GM19395 (cell line): Measurements from ENCODE around the gene CHRM1.
"Not testable (repeated sequence)": the region's sequence is repeated elsewhere in the genome, so short reads cannot be mapped to it uniquely, and the experiment has no call there.

ENCODE experiments used
- ATAC-seq: cut with Tn5 transposase; IDR thresholded peaks from one replicate; pipeline ENCODE4 v1.9.1; 2021; ENCODE audit warnings: mild to moderate bottlenecking, moderate library complexity; ENCODE audit not compliant: unreplicated experiment

The CHRM1 gene, protein sequence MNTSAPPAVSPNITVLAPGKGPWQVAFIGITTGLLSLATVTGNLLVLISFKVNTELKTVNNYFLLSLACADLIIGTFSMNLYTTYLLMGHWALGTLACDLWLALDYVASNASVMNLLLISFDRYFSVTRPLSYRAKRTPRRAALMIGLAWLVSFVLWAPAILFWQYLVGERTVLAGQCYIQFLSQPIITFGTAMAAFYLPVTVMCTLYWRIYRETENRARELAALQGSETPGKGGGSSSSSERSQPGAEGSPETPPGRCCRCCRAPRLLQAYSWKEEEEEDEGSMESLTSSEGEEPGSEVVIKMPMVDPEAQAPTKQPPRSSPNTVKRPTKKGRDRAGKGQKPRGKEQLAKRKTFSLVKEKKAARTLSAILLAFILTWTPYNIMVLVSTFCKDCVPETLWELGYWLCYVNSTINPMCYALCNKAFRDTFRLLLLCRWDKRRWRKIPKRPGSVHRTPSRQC

DNA sequence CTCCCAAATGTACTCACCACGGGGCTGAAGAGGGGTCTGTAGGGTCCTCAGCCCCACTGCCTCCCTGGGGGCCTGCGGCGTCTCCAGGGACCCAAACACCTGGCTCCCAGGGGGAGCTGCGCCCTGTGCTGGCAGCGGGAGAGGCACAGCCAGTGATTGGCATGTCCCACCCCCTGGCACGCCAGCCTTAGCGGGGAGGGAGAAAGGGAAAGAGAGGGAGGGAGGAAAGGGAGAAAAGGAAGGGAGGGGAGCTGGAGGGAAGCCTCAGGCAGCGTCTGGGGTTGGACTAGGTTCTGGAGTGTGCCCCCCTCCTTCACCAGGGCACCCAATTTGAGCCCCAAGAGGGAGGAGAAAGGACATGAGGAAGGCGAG, at the start of gene CHRM1:
Gene CHRM1, minus strand, starts transcription at position 163 of the 372 bp plus-strand sequence. CDS start 10,263 bp downstream, outside the sequence.
- ATAC-seq = no peak

DNA sequence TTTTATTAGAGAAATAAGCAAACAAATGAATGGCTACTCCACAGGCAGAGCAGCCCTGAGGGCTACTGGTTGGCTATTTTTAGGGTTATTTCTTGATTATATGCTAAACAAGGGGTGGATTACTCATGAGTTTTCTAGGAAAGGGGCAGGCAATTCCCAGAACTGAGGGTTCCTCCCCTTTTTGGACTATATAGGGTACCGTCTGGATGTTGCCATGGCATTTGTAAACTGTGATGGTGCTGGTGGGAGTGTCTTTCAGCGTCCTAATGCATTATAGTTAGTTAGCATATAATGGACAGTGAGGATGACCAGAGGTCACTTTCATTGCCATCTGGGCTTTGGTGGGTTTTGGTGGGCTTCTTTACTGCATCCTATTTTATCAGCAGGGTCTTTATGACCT, 44.4 kb upstream of the CHRM1 start:
- no peak for ATAC-seq

DNA sequence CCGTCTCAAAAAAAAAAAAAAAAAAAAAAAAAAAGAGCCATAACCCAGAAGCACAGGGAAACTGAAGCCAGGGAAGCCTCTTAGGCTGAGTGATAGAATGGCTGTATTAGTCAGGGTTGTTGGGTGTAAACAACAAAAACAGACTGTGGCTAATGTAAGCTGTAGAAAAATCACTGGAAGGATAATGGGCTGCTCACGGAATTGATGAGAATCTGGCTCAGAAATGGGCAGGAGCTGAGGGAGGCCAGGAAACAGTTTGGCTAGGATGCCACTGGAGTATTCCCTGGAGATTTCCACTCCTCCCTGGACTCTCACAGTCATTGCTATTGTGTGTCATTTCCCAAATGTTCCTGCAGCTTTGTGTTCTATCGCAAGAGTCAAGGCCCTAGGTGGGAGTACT, 41.2 kb upstream of the CHRM1 start:
- no peak for ATAC-seq

DNA sequence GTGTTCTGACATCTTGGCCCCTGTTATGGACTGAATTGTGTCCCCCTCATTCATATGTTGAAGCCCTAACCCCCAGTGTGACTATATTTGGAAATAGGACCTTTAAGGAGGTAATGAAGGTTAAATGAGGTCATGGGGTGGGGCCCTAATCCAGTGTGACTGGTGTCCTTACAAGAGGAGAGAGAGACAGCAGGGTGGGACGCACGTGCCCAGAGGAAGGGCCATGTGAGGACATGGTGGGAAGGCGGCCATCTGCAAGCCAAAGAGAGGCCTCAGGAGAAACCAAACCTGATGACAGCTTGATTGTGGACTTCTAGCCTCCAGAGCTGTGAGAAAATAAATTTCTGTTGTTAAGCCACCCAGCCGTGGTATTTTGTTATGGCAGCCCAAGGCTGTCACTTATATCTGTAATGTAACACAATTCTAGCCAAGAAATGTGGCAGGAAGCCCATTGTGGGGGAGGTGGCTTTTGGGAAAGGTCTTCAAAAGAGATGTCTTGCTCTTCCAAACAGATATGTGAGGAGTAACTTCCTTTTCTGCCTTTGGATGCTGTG, 39.9 kb upstream of the CHRM1 start:
- ATAC-seq = no peak

DNA sequence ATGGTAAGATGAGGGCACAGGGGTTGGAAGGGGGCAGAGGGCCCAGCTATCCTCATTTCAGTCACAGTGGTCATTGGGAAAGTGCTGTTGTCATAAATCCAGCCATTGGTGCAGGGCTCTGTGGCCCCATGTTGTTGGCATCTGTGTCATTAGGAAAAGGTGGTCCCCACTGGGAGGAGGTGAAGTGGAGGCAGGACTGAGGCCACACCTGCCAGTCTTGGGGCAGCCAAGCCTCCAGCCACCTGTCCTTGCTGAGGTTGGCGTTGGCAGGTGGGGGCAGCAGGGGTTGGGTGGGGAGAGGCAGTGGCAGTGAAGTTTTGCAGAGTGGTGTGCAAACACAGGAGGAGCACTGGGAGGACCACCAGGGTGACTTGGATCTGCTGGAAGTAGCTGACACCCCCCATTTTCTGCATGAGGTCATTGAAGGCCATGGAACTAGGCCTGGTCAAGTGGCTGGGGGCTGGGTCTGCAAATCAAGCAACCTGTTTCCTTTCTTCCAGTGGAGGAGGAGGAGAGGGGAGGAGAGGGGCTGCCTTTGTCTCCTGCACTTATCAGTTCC, 38.3 kb upstream of the CHRM1 start:
- no peak for ATAC-seq

DNA sequence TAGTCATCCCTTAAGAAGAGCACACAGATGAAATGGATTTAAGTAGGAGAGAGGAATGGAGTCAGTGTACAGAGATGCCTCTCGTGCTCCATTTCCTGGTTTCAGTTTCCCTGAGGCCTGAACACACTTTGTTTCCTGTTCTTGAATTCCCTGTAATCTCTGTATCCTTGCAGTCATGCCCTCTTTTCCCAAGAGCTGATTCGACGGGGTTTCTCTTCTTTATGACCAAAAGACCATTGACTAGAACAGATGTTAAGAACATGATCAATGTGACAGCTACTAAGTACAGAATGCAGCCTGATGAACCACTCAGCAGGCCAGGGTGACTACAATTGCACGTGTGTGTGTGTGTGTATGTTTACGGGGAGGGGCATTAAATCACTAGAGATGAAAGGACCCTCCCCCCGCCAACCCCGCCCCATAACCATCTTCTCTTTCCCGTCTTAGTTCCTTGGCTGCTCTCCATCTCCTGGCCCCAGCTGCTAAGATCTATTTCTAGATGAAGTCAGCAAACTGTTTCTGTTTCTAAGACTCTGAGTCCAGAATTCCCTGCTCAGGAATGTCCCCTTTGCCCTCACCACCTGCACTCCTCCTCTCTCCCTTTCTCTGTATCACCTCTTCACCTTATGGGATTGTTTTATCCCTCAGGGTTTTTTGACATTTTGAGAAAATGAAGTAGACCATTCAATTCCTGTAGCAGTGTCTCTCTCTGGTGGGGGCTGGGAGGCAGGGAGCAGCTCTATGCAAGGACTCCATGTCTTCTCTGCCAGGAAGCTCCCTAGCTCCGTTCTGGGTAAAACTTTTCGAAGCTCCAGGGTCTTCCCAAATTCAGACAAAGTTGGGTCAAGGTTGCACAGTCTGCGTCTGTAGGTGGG, 37.6 kb upstream of the CHRM1 start:
- no peak for ATAC-seq

DNA sequence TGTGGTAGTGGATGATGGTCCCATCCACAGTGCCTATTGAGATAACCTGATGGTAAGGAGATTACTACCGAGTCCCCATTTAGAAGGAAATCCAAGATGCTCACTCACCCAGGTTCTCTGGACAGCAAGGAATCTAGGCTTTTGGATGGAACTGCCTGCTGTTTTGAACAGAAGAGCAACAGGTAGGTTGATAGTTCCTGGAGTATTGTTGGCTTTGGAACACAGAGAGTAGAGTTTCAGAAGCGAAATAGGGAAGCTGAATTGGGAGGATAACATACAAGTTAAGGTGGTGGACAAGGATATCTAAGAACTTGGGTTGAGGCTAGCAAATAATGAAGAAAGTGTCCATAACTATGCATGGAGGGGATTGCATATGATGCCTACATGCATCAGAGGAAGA, 36.0 kb upstream of the CHRM1 start:
- ATAC-seq = no peak

DNA sequence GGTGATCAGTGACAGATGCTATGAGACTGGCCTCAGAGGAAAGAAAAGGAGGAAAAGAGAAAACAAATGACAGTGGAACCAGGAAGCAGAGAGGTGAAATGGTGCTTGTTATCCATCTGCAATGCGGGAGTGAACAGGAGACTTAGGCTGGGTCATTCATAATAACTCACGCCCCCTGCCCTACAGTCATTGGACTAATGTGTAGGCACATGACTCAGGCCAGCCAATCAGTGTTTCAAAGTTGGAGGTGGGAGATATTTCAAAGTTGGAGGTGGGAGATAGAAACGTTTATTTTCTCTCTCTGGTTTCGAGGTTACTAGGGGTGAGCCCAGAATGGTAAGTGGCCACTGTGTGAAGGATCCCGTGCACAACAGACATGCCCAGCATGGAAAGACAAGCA, 33.3 kb upstream of the CHRM1 start:
- ATAC-seq = no peak

DNA sequence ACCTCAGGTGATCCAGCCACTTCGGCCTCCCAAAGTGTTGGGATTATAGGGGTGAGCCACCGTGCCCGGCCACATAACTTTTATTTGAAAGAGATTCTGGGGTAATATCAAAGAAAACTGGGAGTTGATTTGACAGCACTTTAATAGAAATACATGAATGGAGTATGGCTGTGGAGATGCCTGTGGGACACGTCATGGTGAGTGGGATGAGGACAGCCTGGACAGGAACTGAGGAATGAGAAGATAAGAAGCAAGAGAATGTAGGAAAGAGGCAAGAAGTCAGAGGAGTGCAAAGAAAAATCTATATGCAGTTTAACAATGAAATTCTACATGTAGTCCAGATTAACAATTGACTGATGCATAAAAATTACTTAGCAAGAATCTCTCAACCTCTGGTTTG, 32.6 kb upstream of the CHRM1 start:
- ATAC-seq = no peak

GRCh38 chr11:62948765-62949320, 27.7 kb upstream of the CHRM1 start:
- no peak for ATAC-seq

GRCh38 chr11:62945538-62945937, 24.4 kb upstream of the CHRM1 start:
- not testable (repeated sequence) for ATAC-seq

- ATAC-seq = not testable (repeated sequence)
Observed at GRCh38 chr11:62937528-62937927, 16.4 kb upstream of the CHRM1 start.

- ATAC-seq = no peak
Observed at GRCh38 chr11:62934496-62934785, 13.3 kb upstream of the CHRM1 start.

GRCh38 chr11:62933750-62934495, 12.8 kb upstream of the CHRM1 start:
- no peak for ATAC-seq

DNA sequence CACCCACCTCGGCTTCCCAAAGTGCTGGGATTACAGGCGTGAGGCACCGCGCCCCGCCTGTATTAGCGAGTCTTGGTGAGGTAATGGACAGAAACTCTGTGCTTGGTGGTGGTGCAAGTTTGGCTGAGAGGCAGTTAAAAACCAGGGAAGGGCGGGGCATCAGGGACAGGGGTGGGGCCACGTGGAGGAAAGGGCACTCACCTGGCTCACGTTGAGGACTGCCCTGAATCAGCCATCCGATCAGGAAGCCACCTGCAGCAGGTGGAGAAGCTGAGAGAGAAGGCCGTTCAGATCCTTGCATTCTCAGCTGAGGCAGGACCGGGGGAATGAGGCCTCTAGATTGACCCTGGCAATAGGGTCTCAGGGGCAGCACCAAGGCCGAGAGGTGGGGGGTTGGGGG, 12.1 kb upstream of the CHRM1 start:
- no peak for ATAC-seq

DNA sequence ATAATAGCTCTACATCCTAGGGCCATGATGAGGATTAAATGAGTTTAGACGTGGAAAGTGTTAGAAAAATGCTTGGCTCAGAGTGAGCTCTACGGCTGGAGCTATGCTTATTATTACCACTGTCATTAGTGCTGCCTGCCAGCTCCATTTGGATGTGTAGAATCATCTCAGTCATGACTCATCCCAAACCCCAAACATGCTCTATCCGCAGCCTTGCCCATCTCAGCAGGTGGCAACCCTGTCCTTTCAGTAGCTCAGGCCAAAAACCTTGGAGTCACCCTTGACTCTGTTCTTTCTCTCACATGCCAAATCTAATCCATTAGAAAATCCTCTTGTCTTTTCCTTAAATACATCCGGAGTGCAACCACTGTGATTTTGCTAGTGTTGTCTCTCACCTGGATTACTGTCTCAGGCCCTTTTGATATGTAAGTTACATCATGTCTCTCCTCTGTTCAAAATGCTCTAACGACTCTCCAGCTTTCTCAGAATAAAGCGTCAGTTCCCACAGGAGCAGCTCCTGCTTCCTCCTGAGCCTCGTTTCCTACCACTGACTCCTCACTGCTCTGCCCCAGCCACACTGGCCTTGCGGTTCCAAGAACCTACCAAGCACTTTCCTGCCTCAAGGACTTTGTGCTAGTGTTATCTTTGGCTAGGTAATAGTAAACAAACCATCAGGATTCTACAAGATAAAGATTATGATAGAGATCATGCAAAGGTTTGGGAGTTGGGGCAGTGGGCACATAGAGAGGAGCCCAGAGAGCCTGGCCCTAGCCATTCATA, 10.5 kb upstream of the CHRM1 start:
- ATAC-seq = no peak

- ATAC-seq = no peak
Observed at GRCh38 chr11:62930666-62931065, 9.5 kb upstream of the CHRM1 start.

DNA sequence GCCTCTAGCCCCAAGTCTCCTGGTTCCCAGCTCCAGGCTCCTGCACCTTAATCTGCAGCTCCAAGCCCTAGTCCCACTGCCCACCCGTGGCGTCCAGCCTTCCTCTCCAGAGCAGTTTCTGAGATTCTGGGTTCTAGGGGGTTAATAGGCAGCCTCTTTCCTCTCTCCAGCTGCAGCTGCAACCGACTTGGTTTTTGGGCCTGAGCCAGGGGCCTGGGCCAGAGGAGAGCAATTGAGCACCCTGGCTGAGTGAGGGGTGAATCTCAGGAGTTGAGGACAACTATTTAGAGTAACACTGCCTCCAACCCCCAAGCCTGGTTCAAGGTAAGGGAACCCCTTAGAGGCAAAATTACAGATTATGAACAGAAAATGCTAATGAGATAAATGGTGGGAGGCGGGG, 9.0 kb upstream of the CHRM1 start:
- no peak for ATAC-seq

GRCh38 chr11:62928011-62928410, 6.8 kb upstream of the CHRM1 start:
- ATAC-seq = no peak
